Measurements from ENCODE around the gene MRPS2. TPM values are rescaled to one million over a fixed set of nuclear protein-coding genes. Genes with fewer than 3 reads are reported as not detected.
A peak's percentile ranks its signal among the peaks of the same experiment; 100 is the strongest.

MRPS2 gene
- total RNA-seq, 4 donors from 2014 or later: 51.5 to 61.7 (median 55.1) TPM

GRCh38 chr9:135501261-135502167 lies 1.0 kb downstream of the MRPS2 start:
- Histone ChIP-seq H3K4me1 (peaks cover 32% of the 10 kb centered on the region), H3K36me3 (peaks cover 24% of the 10 kb centered on the region), H3K27ac (no peak overlapping the region), H3K9me3 (no peaks in the 10 kb centered on the region), H3K27me3 (no peaks in the 10 kb centered on the region), H3K4me3 (peak overlapping the region; percentile 63)
- no peak for DNase-seq (ENCODE audit: low spot score in 2 of 2)
- WGBS: 90% methylated on average over 12 of the region's 38 CpGs
- TF ChIP-seq CTCF (IDR thresholded peaks at IDR 0.05) (no peak), EP300 (IDR thresholded peaks at IDR 0.05) (no peak), POLR2AphosphoS5 (IDR thresholded peaks at IDR 0.05) (no peak), POLR2A (IDR thresholded peaks at IDR 0.05) (no peak)

- Histone ChIP-seq H3K36me3 (peaks cover 24% of the 10 kb centered on the region), H3K27ac (no peak overlapping the region), H3K9me3 (no peaks in the 10 kb centered on the region), H3K4me3 (peak overlapping the region; percentile 63), H3K27me3 (no peaks in the 10 kb centered on the region), H3K4me1 (peaks cover 32% of the 10 kb centered on the region)
- 88% methylated on average over 15 of the region's 15 CpGs for WGBS
- peak in 1 of 2 donors; percentile 59 for DNase-seq (ENCODE audit: low spot score in 2 of 2)
- no peak for TF ChIP-seq EP300 (IDR thresholded peaks at IDR 0.05)
- no peak for TF ChIP-seq CTCF (IDR thresholded peaks at IDR 0.05)
- TF ChIP-seq POLR2A (IDR thresholded peaks at IDR 0.05): no peak
- TF ChIP-seq POLR2AphosphoS5 (IDR thresholded peaks at IDR 0.05): no peak
Measured at GRCh38 chr9:135502168-135502872, 1.8 kb downstream of the MRPS2 start.

- Histone ChIP-seq H3K36me3 (peaks cover 24% of the 10 kb centered on the region), H3K4me3 (no peak overlapping the region), H3K27ac (no peak overlapping the region), H3K4me1 (peaks cover 32% of the 10 kb centered on the region), H3K27me3 (no peaks in the 10 kb centered on the region), H3K9me3 (no peaks in the 10 kb centered on the region)
- TF ChIP-seq POLR2AphosphoS5 (IDR thresholded peaks at IDR 0.05): no peak
- TF ChIP-seq POLR2A (IDR thresholded peaks at IDR 0.05): no peak
- TF ChIP-seq EP300 (IDR thresholded peaks at IDR 0.05): no peak
- TF ChIP-seq CTCF (IDR thresholded peaks at IDR 0.05): no peak
- peak in 1 of 2 donors; percentile 56 for DNase-seq (ENCODE audit: low spot score in 2 of 2)
- 100% methylated on average over 5 of the region's 16 CpGs for WGBS
Measured at GRCh38 chr9:135502873-135503321, 2.4 kb downstream of the MRPS2 start.

- WGBS: 85% methylated on average over 29 of the region's 41 CpGs
- Histone ChIP-seq H3K9me3 (no peaks in the 10 kb centered on the region), H3K4me3 (no peak overlapping the region), H3K27ac (no peak overlapping the region), H3K4me1 (peaks cover 32% of the 10 kb centered on the region), H3K36me3 (peaks cover 24% of the 10 kb centered on the region), H3K27me3 (no peaks in the 10 kb centered on the region)
- TF ChIP-seq POLR2AphosphoS5 (IDR thresholded peaks at IDR 0.05): no peak
- no peak for TF ChIP-seq EP300 (IDR thresholded peaks at IDR 0.05)
- TF ChIP-seq POLR2A (IDR thresholded peaks at IDR 0.05): no peak
- no peak for TF ChIP-seq CTCF (IDR thresholded peaks at IDR 0.05)
- peak in 1 of 2 donors; percentile 59 for DNase-seq (ENCODE audit: low spot score in 2 of 2)
Measured at GRCh38 chr9:135503371-135504261, 3.1 kb downstream of the MRPS2 start.

Measured in suprapubic skin (tissue), 4 donors.